IMR-90 (cell line): ENCODE data around the gene CTBP1.

Source experiments
- BHLHE40 ChIP-seq: fragments of 150-350 bp; IDR thresholded peaks from 2 replicates; pipeline ENCODE4 v1.6.1; 2016; ENCODE audit warnings: mild to moderate bottlenecking, low read depth, low read length
- CEBPB ChIP-seq: IDR thresholded peaks from 2 replicates; pipeline ENCODE4 v1.6.1; 2012; ENCODE audit warnings: low read depth, low read length, improper control_type of control experiment
- MAFK ChIP-seq: IDR thresholded peaks from 2 replicates; pipeline ENCODE4 v1.6.1; 2012; ENCODE audit warnings: low read depth, low read length, improper control_type of control experiment
- MXI1 ChIP-seq: IDR thresholded peaks from 2 replicates; pipeline ENCODE4 v1.6.1; 2012; ENCODE audit warnings: low read depth, mild to moderate bottlenecking, low read length, moderate library complexity, borderline replicate concordance
- NFE2L2 ChIP-seq: fragments of 150-350 bp; IDR thresholded peaks from 2 replicates; pipeline ENCODE4 v1.6.1; 2016; ENCODE audit warnings: low read depth, mild to moderate bottlenecking, low read length
- POLR2A ChIP-seq: IDR thresholded peaks from 2 replicates; pipeline ENCODE4 v1.6.1; 2012; ENCODE audit warnings: mild to moderate bottlenecking, low read depth, low read length
- RAD21 ChIP-seq: IDR thresholded peaks from 2 replicates; pipeline ENCODE4 v1.6.1; 2012; ENCODE audit warnings: low read length, improper control_type of control experiment
- RCOR1 ChIP-seq: IDR thresholded peaks from 2 replicates; pipeline ENCODE4 v1.6.1; 2012; ENCODE audit warnings: mild to moderate bottlenecking, low read length, improper control_type of control experiment; ENCODE audit not compliant: insufficient replicate concordance
- RFX5 ChIP-seq: IDR thresholded peaks from 2 replicates; pipeline ENCODE4 v1.8.0; 2012; ENCODE audit warnings: low read depth, mild to moderate bottlenecking, low read length, moderate library complexity
- TF ChIP-seq, protein P1 (sequence below): conservative IDR thresholded peaks from 2 replicates; pipeline ENCODE4 v1.5.1; 2012; ENCODE audit warnings: mild to moderate bottlenecking, low read depth, low read length, improper control_type of control experiment
- TF ChIP-seq, protein P2 (sequence below): fragments of 150-350 bp; IDR thresholded peaks from 2 replicates; pipeline ENCODE4 v1.6.1; 2017; ENCODE audit warnings: mild to moderate bottlenecking, antibody characterized with exemption, low read length, low read depth

DNA sequence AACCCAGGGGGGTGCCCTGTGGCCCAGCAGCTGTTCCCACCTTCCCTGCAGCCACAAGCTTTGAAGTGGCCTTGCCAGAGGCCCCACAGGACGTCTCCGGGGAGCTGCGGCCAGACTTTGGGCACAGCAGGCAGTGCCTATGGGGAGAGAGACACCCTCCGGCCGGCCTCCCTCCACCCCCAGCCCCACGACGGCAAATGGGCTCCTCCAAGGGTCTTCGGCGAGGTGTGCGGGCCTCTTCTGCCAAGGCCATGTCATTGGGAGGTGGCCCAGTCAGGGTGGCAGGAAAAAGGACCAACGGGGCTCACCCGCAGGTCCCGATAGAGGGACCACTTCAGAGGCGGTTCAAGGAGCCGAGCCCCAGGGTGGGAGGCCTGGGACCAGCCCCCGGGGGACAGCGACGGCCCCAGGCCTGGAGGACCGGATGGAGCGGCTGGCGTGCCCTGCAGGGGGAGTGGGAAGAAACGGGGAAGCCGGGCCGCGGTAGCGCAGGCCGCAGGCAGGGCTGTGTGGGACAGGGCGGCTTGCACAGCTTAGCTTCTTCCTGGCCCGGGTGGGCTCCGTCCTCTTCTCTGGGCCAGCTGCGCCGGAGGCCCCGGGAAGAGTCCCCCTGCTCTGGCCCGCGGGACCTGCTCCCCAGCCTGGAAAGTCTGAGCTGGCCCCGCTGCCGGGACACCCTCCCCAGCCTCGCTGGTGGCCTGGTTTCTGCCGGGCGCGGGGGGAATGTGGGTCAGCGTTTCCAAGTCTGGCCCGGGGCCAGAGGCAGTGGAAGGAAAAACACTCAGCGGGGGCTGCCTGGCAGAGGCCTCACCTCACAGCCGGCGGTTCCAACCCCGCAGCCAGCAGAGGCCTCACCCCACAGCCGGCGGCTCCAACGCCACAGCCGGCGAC lies 54.7 kb downstream of the CTBP1 start:
- no peak for TF ChIP-seq MAFK
- TF ChIP-seq, protein P1, sequence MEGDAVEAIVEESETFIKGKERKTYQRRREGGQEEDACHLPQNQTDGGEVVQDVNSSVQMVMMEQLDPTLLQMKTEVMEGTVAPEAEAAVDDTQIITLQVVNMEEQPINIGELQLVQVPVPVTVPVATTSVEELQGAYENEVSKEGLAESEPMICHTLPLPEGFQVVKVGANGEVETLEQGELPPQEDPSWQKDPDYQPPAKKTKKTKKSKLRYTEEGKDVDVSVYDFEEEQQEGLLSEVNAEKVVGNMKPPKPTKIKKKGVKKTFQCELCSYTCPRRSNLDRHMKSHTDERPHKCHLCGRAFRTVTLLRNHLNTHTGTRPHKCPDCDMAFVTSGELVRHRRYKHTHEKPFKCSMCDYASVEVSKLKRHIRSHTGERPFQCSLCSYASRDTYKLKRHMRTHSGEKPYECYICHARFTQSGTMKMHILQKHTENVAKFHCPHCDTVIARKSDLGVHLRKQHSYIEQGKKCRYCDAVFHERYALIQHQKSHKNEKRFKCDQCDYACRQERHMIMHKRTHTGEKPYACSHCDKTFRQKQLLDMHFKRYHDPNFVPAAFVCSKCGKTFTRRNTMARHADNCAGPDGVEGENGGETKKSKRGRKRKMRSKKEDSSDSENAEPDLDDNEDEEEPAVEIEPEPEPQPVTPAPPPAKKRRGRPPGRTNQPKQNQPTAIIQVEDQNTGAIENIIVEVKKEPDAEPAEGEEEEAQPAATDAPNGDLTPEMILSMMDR, result no peak
- TF ChIP-seq RFX5, result no peak
- no peak for TF ChIP-seq RAD21
- TF ChIP-seq, protein P2, sequence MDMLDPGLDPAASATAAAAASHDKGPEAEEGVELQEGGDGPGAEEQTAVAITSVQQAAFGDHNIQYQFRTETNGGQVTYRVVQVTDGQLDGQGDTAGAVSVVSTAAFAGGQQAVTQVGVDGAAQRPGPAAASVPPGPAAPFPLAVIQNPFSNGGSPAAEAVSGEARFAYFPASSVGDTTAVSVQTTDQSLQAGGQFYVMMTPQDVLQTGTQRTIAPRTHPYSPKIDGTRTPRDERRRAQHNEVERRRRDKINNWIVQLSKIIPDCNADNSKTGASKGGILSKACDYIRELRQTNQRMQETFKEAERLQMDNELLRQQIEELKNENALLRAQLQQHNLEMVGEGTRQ, result no peak
- TF ChIP-seq BHLHE40, result no peak
- no peak for TF ChIP-seq NFE2L2
- TF ChIP-seq CEBPB, result no peak
- TF ChIP-seq POLR2A, result no peak
- TF ChIP-seq MXI1, result no peak
- TF ChIP-seq RCOR1, result no peak
